SK-N-SH (cell line): ENCODE measurements around the gene FAAP20. TPM values are rescaled to one million over a fixed set of nuclear protein-coding genes. Genes with fewer than 3 reads are reported as not detected.

Experiments used
- CTCF ChIA-PET: fragments of 300-600, 350-600 bp; formaldehyde crosslinking; extraction: SDS; loops from one replicate; lab custom pipeline; 2021; lab: Yijun Ruan, JAX
- POLR2A ChIA-PET: fragments of 350-600 bp; sonication (Branson Sonifier 250); formaldehyde crosslinking; extraction: SDS; loops from one replicate; lab custom pipeline; 2020; ENCODE audit warnings: antibody characterized with exemption, inconsistent platforms; lab: Yijun Ruan, JAX
- DNase-seq: peaks from one replicate; pipeline ENCODE4 v3.0.0; 2012
- H2AFZ ChIP-seq: fragments of 200-600 bp; sonication (generic); 2 replicates; pipeline ENCODE4 v1.8.1; 2016; ENCODE audit warnings: antibody characterized with exemption, mild to moderate bottlenecking, low read depth
- H3F3A ChIP-seq: fragments of 200-600 bp; sonication (generic); replicated peaks from 2 replicates; pipeline ENCODE3; 2016; ENCODE audit warnings: antibody characterized with exemption, mild to moderate bottlenecking; ENCODE audit not compliant: insufficient read depth
- H3K27ac ChIP-seq, 2 experiments: fragments of 200-500 bp in 1 of 2; fragments of 200-600 bp in 1 of 2; sonication (Bioruptor generic) in 1 of 2; sonication (generic), shearing (Covaris generic) in 1 of 2; 2 replicates each; pipeline versions ENCODE4 v1.5.1 to v1.6.1; 2014 to 2016; ENCODE audit warnings: low read depth in 2 of 2, inconsistent platforms in 1 of 2, low read length in 1 of 2, mild to moderate bottlenecking in 1 of 2, mixed read lengths in 1 of 2
- H3K27me3 ChIP-seq: fragments of 200-600 bp; sonication (generic), shearing (Covaris generic); 2 replicates; pipeline ENCODE4 v1.6.1; 2016; ENCODE audit warnings: mixed run types; ENCODE audit not compliant: insufficient read depth
- H3K36me3 ChIP-seq, 2 experiments: fragments of 200-500 bp in 1 of 2; fragments of 200-600 bp in 1 of 2; sonication (Bioruptor generic) in 1 of 2; sonication (generic) in 1 of 2; replicated peaks in 1 of 2; 2 replicates each; pipeline versions ENCODE3 to v1.5.1; 2014 to 2016; ENCODE audit warnings: low read length in 1 of 2, mild to moderate bottlenecking in 1 of 2; ENCODE audit not compliant: insufficient read depth in 2 of 2, control insufficient read depth in 1 of 2
- H3K4me1 ChIP-seq, 2 experiments: fragments of 200-500 bp in 1 of 2; fragments of 200-600 bp in 1 of 2; sonication (Bioruptor generic) in 1 of 2; sonication (generic), shearing (Covaris generic) in 1 of 2; 2 replicates each; pipeline versions ENCODE4 v1.5.1 to v1.6.1; 2014 to 2016; ENCODE audit warnings: low read depth in 1 of 2, low read length in 1 of 2, mixed run types in 1 of 2; ENCODE audit not compliant: insufficient read depth in 2 of 2, control insufficient read depth in 1 of 2
- H3K4me2 ChIP-seq: fragments of 200-600 bp; sonication (generic), shearing (Covaris generic); 2 replicates; pipeline ENCODE4 v1.6.1; 2017; ENCODE audit warnings: mixed run types
- H3K4me3 ChIP-seq, 2 experiments: fragments of 200-500 bp in 1 of 2; fragments of 200-600 bp in 1 of 2; sonication (Bioruptor generic) in 1 of 2; sonication (generic), shearing (Covaris generic) in 1 of 2; 2 replicates each; pipeline versions ENCODE4 v1.5.1 to v1.8.1; 2014 to 2016; ENCODE audit warnings: low read depth in 2 of 2, inconsistent platforms in 1 of 2, low read length in 1 of 2, mild to moderate bottlenecking in 1 of 2, mixed read lengths in 1 of 2, moderate library complexity in 1 of 2
- H3K79me2 ChIP-seq: fragments of 200-600 bp; sonication (generic); 2 replicates; pipeline ENCODE4 v1.8.1; 2017; ENCODE audit warnings: mild to moderate bottlenecking; ENCODE audit not compliant: insufficient read depth
- H3K9ac ChIP-seq: fragments of 200-600 bp; sonication (generic); 2 replicates; pipeline ENCODE4 v1.6.1; 2017; ENCODE audit warnings: mixed run types
- H3K9me2 ChIP-seq: fragments of 200-600 bp; sonication (generic); 2 replicates; pipeline ENCODE4 v1.6.1; 2017; ENCODE audit warnings: mixed run types
- H3K9me3 ChIP-seq: fragments of 200-600 bp; sonication (generic); 2 replicates; pipeline ENCODE4 v1.6.1; 2017; ENCODE audit warnings: mixed run types, mild to moderate bottlenecking, moderate library complexity
- H4K20me1 ChIP-seq: fragments of 200-600 bp; sonication (generic); 2 replicates; pipeline ENCODE4 v1.6.1; 2017; ENCODE audit warnings: mild to moderate bottlenecking, mixed run types; ENCODE audit not compliant: insufficient read depth
- CHD2 ChIP-seq: fragments of 150-350 bp; IDR thresholded peaks from 2 replicates; pipeline ENCODE4 v1.6.1; 2018; ENCODE audit warnings: low read length; ENCODE audit not compliant: partially characterized antibody
- IRF3 ChIP-seq: fragments of 150-350 bp; IDR thresholded peaks from 2 replicates; pipeline ENCODE4 v1.6.1; 2016; ENCODE audit warnings: mild to moderate bottlenecking, low read depth, low read length
- MEF2A ChIP-seq: IDR thresholded peaks from 2 replicates; pipeline ENCODE4 v1.4.0; 2012; ENCODE audit warnings: low read depth, borderline replicate concordance
- RFX5 ChIP-seq: IDR thresholded peaks from 2 replicates; pipeline ENCODE4 v1.6.1; 2012; ENCODE audit warnings: mild to moderate bottlenecking, improper control_type of control experiment, low read length
- SMC3 ChIP-seq: IDR thresholded peaks from 2 replicates; pipeline ENCODE4 v1.6.1; 2012; ENCODE audit warnings: low read depth, low read length, improper control_type of control experiment
- TCF12 ChIP-seq: IDR thresholded peaks from 2 replicates; pipeline ENCODE4 v1.4.0; 2012
- TEAD4 ChIP-seq: IDR thresholded peaks from 2 replicates; pipeline ENCODE4 v1.4.0; 2012; ENCODE audit warnings: mild to moderate bottlenecking, borderline replicate concordance; ENCODE audit not compliant: insufficient read depth
- YY1 ChIP-seq: IDR thresholded peaks from 2 replicates; pipeline ENCODE4 v1.4.0; 2012; ENCODE audit warnings: low read depth, mild to moderate bottlenecking
- ZBTB33 ChIP-seq: IDR thresholded peaks from 2 replicates; pipeline ENCODE4 v1.4.0; 2012; ENCODE audit warnings: low read depth, borderline replicate concordance
- WGBS: methylation state at CpG from one replicate; pipeline ENCODE4 v1.1.6; 2017; ENCODE audit warnings: low lambda C conversion rate; 5-methylcytosine and 5-hydroxymethylcytosine counted together
- polyA plus RNA-seq, 3 experiments: library from polyadenylated mRNA; depleted of rRNA; stranded (reverse); fragments of >200 nt; gene quantifications; 2 replicates each; pipeline ENCODE4 v1.2.3, GENCODE V29; 2012
- TF ChIP-seq, protein P1 (sequence below): fragments of 150-350 bp; IDR thresholded peaks from 2 replicates; pipeline ENCODE4 v1.6.1; 2017; ENCODE audit warnings: antibody characterized with exemption, low read length, low read depth, borderline replicate concordance
- TF ChIP-seq, protein P2 (sequence below): IDR thresholded peaks from 2 replicates; pipeline ENCODE4; 2012

FAAP20 gene
- polyA plus RNA-seq, 1 of the 3 experiments (the other 2 are of a cell fraction) = 58.3 TPM

DNA sequence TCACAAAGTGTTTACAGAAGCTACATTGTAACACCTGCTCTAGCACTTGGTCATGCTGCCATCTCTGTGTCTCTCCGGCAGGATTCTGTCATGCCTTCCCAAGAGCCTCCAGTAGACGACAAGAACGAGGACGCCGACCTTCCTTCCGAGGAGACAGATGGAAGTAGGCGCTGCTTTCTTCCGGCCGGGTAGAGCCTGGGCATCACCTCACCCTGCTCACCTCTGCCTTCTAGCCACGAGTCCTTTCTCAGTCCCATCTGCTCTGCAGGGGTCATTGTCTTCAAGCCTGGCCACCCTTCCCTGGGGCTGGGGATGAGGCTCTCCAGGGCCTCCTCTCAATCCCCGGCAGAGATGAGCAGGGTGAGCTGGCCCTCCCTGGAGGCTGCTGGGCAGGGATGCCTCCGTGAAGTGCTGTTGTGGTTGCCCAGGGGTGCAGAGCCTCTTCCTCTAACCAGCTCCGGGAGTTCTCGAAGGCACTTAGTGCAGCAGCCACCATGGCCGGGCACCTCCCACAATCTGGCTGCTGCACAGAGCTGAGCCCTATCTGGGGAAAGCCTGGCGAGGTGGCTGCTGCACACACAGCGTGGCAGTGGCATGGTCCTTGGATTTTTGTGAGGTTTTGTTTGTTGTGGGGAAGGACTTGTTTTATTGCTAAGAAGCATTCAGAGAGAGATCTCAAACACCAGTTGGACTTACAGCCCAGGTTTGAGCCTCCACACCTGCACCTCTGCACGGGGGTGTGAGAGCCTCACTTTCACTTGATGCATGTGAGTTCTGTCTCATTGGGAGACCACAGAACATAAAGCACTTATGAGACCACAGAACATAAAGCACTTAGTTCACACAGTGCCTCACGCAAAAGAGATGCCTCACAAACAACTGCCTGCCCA, 48.4 kb downstream of the FAAP20 start:
- no peaks in the 10 kb centered on the region for H3F3A ChIP-seq
- H3K79me2 ChIP-seq = no peaks in the 10 kb centered on the region
- no peak overlapping the region for H2AFZ ChIP-seq
- H3K9me2 ChIP-seq = no peaks in the 10 kb centered on the region
- TF ChIP-seq MEF2A = no peak
- TF ChIP-seq CHD2 = no peak
- no peak for TF ChIP-seq SMC3
- no peak for TF ChIP-seq ZBTB33
- no peak for TF ChIP-seq TEAD4
- TF ChIP-seq IRF3 = no peak
- no peak for TF ChIP-seq YY1
- no peak for TF ChIP-seq RFX5
- TF ChIP-seq, protein P1, sequence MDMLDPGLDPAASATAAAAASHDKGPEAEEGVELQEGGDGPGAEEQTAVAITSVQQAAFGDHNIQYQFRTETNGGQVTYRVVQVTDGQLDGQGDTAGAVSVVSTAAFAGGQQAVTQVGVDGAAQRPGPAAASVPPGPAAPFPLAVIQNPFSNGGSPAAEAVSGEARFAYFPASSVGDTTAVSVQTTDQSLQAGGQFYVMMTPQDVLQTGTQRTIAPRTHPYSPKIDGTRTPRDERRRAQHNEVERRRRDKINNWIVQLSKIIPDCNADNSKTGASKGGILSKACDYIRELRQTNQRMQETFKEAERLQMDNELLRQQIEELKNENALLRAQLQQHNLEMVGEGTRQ = no peak
- TF ChIP-seq, all 33 proteins: peak for 0
- no peak overlapping the region for H3K4me3 ChIP-seq
- H3K9ac ChIP-seq = no peak overlapping the region
- POLR2A ChIA-PET = no interaction called here
- H3K4me2 ChIP-seq = no peak overlapping the region
- H3K36me3 ChIP-seq = peaks cover 0 to 8% of the 10 kb centered on the region in 2 experiments
- 85% methylated on average over 18 of the region's 19 CpGs for WGBS
- no peak overlapping the region for H3K27ac ChIP-seq
- no peaks in the 10 kb centered on the region for H3K27me3 ChIP-seq
- CTCF ChIA-PET = interaction anchor here (10.3 kb wide), 1 partner anchor 28 kb away, joined by 65 read pairs; no protein-coding TSS in a partner anchor
- no peaks in the 10 kb centered on the region for H3K4me1 ChIP-seq
- no peaks in the 10 kb centered on the region for H3K9me3 ChIP-seq
- DNase-seq = no peak
- no peaks in the 10 kb centered on the region for H4K20me1 ChIP-seq

DNA sequence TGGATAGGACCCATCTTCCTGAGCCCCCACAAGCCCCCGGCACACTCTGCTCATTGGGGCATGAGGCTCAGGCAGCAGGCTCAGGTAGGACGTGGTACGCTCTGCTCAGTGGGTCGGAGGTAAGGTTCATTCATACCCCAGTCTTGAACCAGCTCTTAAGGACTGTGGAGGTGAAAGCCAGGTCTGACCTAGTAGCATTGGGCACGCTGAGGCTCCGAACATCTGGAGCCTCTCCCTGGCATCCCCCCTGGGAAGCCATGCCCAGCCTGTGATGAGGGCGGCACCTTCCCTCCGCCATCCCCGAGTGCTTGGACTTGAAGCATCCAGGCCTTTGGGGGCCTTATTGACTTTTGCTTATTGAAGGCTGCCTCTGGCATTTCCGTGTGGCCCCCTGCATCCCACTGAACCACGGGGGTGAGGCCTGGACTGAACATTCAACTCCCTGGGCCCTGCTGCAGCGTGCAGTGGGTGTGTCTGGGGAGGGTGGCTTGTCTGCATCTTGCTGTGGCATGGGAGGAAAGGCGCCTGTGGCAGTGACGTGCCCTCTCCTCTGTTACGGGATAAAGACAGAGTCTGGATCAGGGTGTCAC, 50.0 kb downstream of the FAAP20 start:
- Histone ChIP-seq H3K9ac (no peak overlapping the region), H3F3A (peaks cover 5% of the 10 kb centered on the region), H3K4me2 (no peak overlapping the region), H3K9me2 (no peaks in the 10 kb centered on the region), H3K27ac (no peak overlapping the region), H3K79me2 (no peaks in the 10 kb centered on the region), H2AFZ (no peak overlapping the region), H3K36me3 (peaks cover 0 to 8% of the 10 kb centered on the region in 2 experiments), H3K4me1 (no peaks in the 10 kb centered on the region), H3K27me3 (no peaks in the 10 kb centered on the region), H3K4me3 (no peak overlapping the region), H4K20me1 (no peaks in the 10 kb centered on the region), H3K9me3 (no peaks in the 10 kb centered on the region)
- TF ChIP-seq, protein P2, sequence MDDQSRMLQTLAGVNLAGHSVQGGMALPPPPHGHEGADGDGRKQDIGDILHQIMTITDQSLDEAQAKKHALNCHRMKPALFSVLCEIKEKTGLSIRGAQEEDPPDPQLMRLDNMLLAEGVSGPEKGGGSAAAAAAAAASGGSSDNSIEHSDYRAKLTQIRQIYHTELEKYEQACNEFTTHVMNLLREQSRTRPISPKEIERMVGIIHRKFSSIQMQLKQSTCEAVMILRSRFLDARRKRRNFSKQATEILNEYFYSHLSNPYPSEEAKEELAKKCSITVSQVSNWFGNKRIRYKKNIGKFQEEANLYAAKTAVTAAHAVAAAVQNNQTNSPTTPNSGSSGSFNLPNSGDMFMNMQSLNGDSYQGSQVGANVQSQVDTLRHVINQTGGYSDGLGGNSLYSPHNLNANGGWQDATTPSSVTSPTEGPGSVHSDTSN = no peak
- no peak for TF ChIP-seq ZBTB33
- TF ChIP-seq SMC3 = no peak
- no peak for TF ChIP-seq TCF12
- no peak for TF ChIP-seq YY1
- POLR2A ChIA-PET = interaction anchor here (0.6 kb wide), 1 partner anchor 197 kb away, joined by 3 read pairs; no protein-coding TSS in a partner anchor
- no peak for DNase-seq
- 77% methylated on average over 7 of the region's 15 CpGs for WGBS
- CTCF ChIA-PET = interaction anchor here (10.3 kb wide), 1 partner anchor 30 kb away, joined by 65 read pairs; no protein-coding TSS in a partner anchor
